B cell (primary cell): ENCODE measurements around the gene HSPB9.

Source experiments
- CTCF ChIP-seq: fragments of 200-600 bp; IDR thresholded peaks from one replicate; pipeline ENCODE4 v1.8.0; 2022; ENCODE audit warnings: antibody characterized with exemption, mild to moderate bottlenecking
- EZH2 ChIP-seq: IDR thresholded peaks from 2 replicates; pipeline ENCODE4 v1.6.1; 2012; ENCODE audit warnings: borderline replicate concordance, low read depth, mild to moderate bottlenecking, moderate library complexity, low read length; ENCODE audit not compliant: insufficient read depth, poor library complexity, severe bottlenecking

GRCh38 chr17:42135151-42135550 is 12.5 kb downstream of the HSPB9 start:
- TF ChIP-seq EZH2 (no peak), CTCF (no peak)
